GM12878 (cell line): ENCODE measurements around the gene GIGYF1.
A peak's percentile ranks its signal among the peaks of the same experiment; 100 is the strongest.

Source experiments
- EED ChIP-seq: sonication (generic); IDR thresholded peaks from 2 replicates; pipeline ENCODE4 v1.6.1; 2016; ENCODE audit warnings: antibody characterized with exemption, low read depth
- HDGF ChIP-seq: fragments of 450-650 bp; IDR thresholded peaks from 2 replicates; pipeline ENCODE4 v1.6.1; 2016; ENCODE audit warnings: antibody characterized with exemption
- POLR2A ChIP-seq: IDR thresholded peaks from 2 replicates; pipeline ENCODE4 v1.6.1; 2011; ENCODE audit warnings: low read depth, mild to moderate bottlenecking, low read length
- SIN3A ChIP-seq: IDR thresholded peaks from 2 replicates; pipeline ENCODE4 v1.6.1; 2012; ENCODE audit warnings: low read depth, low read length, improper control_type of control experiment

GRCh38 chr7:100679129-100679926 is 14.7 kb downstream of the GIGYF1 start:
- TF ChIP-seq SIN3A (no peak), POLR2A (peak; percentile 46), HDGF (no peak), EED (no peak)
